Activated naive CD4-positive, alpha-beta T cell (primary cell): ENCODE data around the gene MEGF8.
"Not testable (repeated sequence)": the region's sequence is repeated elsewhere in the genome, so short reads cannot be mapped to it uniquely, and the experiment has no call there.

ENCODE experiments used
- DNase-seq, 4 experiments: peaks; one replicate each; lab custom pipeline; 2025; lab: John Stamatoyannopoulos, UW

Gene MEGF8

DNA sequence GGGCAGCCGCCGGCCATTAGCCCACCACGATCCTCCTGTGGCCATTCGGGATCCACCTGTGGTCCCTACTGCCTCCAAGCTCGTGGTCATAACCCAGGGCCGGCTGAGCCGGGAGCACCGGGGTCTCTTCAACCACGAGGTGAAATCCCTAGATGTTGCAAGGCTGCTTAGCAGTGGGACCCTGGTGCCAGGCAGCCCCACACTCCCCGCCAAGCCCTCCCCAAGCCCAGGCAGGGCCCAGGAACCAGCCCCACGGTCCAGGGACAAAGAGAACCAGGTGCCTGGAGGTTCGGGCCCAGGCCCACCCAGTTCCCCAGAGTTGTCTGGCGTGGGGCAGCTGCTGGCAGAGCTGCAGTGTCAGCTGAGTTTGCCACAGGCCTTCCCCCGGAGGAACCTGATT, 15.7 kb upstream of the MEGF8 start:
- DNase-seq = no peak

DNA sequence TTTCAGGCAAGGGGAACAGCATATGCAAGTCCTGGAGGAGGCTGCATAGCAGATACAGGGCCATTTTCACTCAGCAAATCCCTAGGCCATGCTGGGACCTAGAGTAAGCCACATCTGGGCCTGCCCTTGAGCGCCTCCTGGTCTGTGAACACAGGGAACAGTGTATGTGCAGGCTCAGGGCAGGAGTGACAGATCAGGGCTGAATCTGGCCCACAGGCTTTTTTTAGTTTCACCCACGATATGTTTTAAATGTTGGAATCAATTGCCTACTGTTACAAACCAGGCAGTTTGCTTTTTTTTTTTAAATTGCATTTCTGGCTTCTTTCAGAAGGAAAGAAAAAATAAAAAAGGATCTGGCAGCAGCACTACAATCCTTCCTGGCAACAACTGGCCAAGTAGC, 13.8 kb upstream of the MEGF8 start:
- DNase-seq = no peak

DNA sequence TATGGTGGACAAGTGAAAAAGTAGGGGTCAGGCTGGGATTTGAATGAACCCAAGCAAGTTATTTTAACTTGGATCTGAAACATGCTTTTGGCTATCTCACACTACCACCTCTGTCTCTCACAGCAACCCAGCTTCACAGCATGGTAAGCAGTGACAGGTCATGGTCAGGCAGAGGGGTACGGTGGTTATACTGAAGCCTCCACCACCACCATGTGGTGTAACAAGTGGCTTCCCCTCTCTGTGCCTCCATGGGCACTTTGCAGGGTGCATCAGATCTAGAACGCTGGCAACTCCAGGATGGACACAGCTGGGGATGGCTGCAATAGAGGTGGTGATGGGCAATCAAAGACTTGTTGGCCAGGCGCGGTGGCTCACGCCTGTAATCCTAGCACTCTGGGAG, 13.1 kb upstream of the MEGF8 start:
- DNase-seq = no peak

DNA sequence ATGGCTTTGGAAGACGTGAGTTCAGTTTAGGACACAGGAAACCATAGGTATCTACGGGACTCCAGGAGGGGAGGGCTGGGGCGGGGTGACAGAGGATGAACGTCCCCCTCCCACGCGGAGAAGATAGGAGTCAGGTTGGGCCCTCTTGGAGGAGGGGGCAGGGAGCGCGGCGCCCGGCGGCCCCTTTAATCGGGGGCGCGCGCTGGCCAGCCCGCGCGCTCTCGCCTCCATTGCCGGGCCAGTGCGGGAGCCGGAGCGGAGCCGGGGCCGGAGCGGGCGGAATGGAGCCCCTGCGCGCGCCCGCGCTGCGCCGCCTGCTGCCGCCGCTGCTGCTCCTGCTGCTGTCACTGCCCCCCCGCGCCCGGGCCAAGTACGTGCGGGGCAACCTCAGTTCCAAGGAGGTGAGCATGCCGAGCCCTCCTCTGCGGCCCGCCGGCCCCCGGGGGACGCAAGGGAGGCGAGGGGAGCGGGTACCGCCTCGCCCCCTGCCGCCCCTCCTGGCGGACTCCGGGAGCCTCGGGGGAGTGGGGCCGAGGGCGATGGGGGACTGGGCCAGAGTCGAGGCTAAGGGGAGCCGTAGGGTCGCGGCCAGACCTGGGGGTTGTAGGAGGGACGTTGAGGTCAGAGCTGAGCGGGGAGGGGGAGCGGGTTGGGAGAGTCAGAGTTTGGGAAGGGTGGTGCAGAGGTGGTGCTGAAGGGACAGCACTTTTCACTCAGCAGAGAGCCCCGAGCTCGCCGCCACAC, 12.2 kb upstream of the MEGF8 start, which contains the start of gene TMEM145:
TSS of gene TMEM145 (plus strand) at position 214 of the 744 bp plus-strand sequence. CDS start at position 282, 68 bp downstream.
- peak in 1 of 4 experiments; percentile 24 for DNase-seq

DNA sequence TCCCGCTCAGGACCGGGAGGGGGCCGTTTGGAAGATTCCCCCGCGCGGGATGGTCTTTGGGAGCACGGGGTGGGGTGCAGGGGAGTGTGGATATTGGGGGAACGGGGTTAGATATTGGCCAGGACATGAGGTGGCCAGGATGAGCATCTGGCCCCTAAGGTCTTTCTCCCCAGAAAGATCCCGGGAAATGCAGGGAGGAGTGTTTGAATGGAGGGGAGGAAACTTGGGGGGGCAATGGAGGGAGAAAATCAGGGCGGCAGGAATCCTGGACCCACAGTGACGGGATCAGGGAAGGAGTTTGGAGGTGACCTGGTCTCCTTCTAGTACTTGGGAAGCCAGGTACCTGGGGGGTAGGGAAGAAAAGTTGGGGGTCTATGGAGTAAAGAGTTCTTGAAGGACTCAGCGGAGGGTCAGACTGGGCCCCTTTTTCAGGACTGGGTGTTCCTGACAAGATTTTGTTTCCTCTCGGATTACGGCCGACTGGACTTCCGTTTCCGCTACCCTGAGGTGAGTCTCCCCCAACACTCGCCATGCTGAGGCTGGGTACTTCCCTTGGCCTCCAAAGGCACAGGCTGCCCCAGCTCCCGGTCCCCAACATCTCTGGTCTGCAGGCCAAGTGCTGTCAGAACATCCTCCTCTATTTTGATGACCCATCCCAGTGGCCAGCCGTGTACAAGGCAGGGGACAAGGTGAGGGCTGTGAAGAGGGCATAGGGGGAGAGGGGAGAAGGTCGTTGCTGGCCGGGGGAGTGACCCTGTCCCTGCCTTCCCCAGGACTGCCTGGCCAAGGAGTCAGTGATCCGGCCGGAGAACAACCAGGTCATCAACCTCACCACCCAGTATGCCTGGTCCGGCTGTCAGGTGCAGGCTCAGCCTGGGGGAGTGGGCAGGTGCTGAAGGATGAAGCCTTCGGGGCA, 11.3 kb upstream of the MEGF8 start:
- no peak for DNase-seq

DNA sequence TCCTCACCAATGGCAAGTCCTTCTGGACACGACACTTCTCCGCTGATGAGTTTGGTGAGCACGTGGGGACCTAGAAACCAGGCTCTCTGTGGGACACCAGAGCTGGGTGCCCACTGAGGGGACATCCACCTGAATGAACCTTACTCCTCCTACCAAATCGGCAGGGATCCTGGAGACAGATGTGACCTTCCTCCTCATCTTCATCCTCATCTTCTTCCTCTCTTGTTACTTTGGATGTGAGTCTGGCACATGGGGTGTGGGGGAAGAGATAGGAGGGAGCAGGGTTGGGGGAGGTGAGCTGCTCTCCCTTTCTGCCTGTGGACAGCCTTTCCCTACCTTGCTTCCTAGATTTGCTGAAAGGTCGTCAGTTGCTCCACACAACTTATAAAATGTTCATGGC, 10.4 kb upstream of the MEGF8 start:
- no peak for DNase-seq

DNA sequence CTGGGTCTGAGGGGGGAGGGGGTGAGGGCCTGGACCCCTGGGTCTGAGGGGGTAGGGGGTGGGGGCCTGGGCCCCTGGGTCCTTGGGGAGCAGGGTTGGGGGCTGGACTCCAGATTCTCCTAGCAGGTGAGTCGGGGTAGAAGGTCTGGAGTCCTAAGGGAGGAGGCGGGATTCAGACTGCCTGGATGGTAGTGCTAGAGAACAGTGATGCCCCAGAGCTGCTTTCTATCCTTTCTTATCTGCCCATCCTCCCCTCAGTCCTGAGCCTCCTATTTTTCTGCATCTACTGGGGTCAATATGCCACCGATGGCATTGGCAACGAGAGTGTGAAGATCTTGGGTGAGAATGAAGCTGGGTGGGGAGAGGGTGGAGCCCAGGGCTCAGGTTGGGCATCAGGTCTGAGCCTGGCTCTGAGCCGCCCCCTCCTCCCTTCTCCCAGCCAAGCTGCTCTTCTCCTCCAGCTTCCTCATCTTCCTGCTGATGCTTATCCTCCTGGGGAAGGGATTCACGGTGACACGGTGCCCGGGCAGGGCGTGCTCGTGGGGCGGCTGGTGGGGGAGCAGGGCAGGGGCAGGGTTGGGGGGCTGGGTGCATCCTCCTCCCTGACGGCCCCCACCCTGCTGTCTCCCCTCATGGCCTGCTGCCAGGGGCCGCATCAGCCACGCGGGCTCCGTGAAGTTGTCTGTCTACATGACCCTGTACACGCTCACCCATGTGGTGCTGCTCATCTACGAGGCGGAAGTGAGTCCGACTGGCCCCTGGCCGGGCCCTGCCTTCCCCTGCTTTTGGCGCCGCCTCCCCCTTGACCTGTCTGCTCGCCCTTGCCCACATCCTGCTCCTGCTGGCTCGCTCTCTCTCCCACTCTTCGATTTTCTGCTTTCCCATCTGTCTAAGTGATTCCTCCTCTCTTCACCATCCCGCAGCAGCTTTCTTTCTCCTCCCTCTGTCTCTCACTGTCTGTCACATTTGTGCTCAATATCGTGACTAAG, 8.9 kb upstream of the MEGF8 start:
- no peak for DNase-seq

DNA sequence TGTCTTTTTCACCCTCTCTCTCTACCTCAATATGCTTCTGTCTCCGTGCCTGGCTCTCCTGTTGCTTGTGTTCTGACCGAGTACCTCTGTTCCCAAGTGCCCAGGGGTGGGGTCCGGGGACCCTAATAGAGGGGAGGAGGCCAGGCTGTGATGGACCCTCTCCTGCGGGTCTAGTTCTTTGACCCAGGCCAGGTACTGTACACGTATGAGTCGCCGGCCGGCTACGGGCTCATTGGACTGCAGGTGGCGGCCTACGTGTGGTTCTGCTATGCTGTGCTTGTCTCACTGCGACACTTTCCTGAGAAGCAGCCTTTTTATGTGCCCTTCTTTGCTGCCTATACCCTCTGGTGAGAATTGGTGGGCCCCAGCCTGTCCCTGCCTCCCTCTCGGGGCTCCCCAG, 7.9 kb upstream of the MEGF8 start:
- no peak for DNase-seq

DNA sequence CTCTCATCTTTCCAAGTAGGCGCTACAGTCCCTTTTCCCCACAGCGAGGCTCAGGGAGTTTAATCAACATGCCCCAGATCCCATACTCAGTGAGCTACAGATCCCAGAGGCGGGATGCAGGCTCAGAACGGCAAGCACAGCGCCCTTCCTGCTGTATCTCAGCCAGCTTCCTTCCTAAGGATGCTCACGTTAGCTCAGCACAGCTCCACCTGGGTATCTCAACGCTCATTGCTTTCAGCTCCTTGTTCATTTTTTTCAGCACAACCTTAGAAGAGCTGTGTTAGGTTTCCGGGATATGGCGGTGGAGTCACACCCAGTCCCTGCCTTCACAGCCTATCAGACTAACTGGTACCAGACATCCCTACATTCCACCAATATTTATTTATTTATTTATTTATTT, 3.1 kb upstream of the MEGF8 start:
- DNase-seq = no peak

DNA sequence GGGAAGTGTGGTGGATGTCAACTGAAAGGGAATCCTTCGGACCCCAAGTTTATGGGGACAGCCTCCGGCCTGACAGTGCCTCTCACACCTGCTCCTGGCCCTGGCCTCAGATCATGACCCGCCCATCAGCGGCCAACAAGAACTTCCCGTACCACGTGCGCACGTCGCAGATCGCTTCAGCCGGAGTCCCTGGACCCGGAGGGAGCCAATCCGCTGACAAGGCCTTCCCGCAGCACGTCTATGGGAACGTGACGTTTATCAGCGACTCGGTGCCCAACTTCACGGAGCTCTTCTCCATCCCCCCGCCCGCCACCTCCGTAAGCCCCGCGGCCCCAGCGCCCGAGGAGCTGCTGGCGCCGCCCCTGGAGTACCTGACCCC, 2.0 kb upstream of the MEGF8 start:
- DNase-seq = no peak

DNA sequence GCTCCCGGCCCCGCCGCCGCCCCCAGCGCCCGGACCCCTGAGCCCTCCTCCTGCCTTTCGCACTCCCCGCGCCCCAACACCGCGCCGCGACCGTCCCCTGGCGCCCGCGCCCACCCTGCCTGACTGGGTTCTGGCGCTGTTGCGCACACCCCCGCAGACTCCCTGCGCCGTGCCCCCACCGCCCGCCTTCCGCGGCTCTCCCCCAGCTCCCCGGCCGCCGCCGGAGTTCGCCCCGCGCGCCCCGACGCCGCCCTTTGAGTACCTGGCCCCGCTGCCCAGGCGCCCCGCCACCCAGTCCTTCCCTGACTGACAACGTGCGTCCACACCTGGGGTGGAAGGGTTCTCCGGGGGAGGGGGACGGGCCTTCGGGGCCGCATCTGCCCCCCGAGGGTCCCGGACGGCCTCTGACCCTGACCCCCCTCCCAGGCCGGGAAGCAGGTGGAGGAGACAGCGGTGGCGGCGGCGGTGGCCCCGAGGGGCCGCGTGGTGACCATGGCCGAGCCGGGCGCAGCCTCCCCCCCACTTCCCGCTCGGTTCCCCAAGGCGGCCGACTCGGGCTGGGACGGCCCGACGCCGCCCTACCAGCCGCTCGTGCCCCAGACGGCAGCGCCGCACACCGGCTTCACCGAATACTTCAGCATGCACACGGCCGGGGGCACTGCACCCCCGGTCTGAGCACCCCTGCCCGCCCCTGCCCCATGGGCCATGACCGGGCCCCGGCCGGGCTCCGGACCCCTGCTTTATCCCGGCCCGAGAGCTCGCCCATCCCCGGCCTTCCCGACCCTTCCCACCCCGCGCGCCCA, 1.4 kb upstream of the MEGF8 start:
- DNase-seq = no peak

DNA sequence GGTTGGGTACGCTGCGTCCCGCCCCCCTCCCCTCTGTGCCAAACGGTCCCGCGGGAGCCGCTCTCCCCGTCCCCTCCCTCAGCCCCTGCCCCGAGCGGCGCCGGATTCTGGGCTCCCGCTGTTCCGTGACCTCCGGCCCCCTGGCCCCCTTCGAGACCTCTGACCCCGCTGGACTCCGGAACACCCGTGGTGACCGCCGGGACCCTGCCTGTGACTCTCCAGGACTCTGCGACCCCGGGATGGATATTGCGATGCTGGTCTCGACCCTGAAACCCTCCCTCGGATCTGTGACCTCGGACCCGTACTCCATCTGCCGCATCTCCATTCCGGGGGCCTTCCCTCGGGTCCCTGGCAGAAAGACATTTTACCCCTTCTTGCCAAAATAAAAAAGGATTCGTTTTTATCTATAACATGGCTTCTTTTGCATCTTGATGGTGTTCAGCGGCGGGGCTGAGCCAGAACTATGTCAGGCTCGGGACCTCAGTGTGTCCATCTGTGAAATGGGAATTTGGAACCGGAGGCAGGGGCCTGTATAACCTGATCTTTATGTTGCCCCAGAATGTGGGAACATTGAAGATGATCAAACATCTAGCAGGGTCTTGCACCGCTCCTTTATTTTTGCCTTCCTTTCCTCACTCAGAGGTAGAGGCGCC, 654 bp upstream of the MEGF8 start:
- no peak for DNase-seq

DNA sequence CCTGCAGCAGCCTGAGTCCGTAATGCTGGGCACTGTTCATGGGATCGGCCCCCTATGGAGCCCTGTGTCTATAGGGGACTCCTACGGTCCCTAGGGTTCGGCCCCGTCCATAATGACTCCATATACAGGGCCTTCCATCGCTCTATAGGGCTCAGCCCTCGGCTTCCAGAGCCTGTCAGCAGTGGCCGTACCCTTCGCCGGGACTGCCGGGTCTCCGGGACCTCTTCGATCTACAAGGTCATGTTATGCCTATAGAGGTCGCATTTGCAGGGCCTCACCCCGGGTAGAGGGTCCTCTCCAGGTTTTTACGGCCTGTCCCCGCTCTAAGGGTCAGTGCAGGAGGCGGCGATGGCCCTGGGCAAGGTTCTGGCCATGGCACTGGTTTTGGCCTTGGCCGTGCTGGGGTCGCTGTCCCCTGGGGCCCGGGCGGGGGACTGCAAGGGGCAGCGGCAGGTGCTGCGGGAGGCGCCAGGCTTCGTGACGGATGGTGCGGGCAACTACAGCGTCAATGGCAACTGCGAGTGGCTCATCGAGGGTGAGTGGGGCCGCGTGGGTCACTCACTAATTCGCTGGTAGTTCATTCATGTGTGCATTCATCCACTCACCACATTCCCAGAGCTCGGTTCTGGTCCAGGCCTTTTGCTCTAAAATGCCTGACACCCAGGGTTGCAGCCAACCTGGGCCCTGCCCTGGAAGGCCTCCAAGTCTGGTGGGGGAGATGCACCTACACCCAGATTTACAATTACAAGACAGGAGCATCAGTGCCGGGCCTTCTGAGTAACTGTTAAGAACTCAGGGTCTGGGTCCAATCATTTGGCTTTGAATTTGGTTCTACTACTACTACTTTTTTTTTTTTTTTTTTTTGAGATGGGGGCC, 699 bp downstream of the MEGF8 start:
- DNase-seq = peak in 1 of 4 experiments; percentile 30

DNA sequence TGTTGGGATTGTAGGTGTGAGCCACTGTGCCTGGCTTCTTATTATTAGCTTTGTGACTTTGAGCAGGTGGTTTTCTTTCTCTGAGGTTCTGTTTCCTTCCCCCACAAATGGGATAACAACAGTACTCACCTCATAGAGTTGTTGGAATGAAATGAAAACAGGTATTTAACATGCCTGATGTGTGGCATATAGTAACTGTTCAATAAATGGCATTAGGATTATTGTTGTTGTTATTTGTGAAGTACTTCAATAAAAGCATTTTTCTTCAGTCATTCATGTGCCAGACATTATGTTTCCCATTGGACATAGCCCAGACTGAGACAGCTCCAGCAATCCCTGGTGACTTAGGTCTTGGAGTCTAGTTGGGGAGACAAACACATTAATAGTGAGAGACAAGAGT, 1.5 kb downstream of the MEGF8 start:
- no peak for DNase-seq

DNA sequence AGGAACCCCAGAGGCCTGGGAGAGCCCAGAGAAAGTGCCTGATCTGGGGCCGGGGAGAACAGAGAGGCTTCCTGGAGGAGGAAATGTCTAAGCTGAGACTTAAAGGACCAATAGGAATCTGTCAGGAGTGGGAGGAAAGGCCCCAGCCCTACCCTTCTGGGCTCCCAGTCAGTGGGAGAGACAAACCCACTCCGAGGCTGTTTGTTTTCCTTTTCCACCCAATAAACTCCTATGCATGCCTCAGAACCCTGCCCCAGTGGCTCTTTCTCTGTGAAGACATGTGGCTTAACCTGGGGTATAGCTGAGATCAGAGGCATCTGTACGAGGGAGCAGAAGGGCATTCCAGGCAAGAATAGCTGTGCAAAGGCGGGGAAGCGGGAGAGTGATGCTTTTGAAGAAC, 1.9 kb downstream of the MEGF8 start:
- DNase-seq = no peak

DNA sequence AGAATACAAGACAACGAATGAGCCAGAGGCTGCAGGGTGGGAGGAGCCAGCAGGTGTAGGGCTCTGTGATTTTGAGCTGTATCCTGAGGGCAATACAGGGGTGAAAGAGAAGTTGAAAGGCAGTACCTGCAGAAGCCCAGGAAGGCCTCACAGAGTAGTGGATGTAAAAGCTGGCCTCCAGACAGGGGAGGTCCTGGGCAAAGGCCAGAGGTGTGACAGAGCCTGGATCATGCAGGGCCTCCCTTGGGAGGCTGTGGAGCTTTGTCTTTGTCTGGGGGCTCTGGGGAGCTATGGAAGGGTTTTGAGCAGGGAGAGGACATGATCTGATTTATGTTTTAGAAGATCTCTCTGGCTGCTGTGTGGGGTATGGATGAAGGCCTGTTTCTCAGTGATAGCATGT, 2.7 kb downstream of the MEGF8 start:
- no peak for DNase-seq

DNA sequence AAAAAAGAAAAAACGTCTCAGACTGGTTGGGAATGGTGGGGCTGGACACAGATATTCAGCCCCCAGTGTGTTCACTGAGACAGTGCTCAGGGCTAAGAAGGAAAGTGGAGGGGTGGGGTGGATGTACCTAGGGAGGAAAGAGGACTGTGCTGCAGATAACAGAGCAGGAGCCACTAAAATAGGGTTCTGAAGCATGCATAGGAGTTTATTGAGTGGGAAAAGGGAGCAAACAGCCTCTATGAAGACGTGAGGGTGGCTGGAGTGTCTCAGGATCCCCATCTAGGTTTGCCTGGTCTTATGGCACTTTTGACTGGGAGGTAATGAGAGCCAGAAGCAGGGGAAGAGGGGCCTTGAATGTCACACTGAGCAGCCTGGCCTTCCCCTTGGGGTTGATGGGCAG, 3.4 kb downstream of the MEGF8 start:
- DNase-seq = no peak

DNA sequence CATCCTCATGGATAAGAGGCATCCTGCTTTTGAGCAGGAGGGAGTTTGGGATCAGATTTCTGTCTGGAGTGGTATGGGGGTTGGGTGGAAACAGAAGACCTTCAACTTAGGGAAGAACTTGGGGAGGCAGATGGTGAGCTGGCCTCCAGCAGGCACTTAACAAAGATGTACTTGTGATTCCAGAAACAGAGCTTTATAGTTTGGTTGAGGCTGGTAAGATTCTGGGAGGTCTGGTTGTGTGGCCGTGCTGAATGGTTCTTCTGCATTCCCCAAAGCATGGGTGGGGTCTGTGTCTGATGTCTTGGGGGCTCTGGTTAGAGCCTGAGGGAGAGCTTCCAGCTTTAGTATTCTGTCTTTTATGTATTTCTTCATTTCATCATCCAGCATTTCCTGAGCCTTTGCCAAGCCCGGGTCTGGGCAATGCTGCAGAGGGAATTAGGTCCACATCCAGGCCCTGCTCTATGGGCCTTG, 4.8 kb downstream of the MEGF8 start:
- no peak for DNase-seq

DNA sequence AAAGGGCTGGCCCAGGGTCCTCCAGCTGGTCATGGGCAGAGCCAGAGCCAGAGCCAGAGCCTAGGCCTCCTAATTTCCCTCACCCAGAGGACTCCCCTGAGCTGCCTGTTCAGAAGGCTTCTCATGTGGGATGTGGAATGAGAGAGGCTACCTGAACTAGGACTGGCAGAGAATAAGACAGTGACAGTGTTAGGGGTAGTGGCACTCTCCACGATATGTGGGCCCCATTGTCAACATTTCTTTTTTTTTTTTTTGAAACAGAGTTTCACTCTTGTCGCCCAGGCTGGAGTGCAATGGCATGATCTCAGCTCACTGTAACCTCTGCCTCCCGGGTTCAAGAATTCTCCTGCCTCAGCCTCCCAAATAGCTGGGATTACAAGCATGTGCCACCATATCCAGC, 5.9 kb downstream of the MEGF8 start:
- DNase-seq = not testable (repeated sequence)

DNA sequence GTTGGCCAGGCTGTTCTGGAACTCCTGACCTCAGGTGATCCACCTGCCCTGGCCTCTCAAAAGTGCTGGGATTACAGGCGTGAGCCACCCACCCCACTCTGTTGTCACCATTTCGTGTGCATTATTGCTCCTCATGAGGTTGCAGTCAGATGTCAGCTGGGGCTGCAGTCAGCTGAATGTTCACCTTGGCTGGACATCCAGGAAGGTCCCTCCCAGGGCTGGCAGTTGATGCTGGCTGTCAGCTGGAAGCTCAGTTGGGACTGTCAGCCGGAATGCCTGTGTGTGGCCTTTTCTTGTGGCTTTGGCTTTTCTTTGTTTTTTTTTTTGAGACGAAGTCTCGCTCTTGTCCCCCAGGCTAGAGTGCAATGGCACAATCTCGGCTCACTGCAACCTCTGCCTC, 6.6 kb downstream of the MEGF8 start:
- DNase-seq = no peak
